ENCODE results near the gene CLDN22.

The CLDN22 gene

GRCh38 chr4:183347566-183347965 lies 27.5 kb upstream of the CLDN22 start:
- no peak for TF ChIP-seq CTCF (IDR thresholded peaks at IDR 0.05; ENCODE audit: control insufficient read depth, extremely low read depth, insufficient read depth)
- no peak overlapping the region for H3K4me3 ChIP-seq (ENCODE audit: low read depth, low read length)
- no peak for DNase-seq (ENCODE audit: low read depth)

- DNase-seq (ENCODE audit: low read depth), result no peak
- no peak for TF ChIP-seq CTCF (IDR thresholded peaks at IDR 0.05; ENCODE audit: control insufficient read depth, extremely low read depth, insufficient read depth)
Observed at GRCh38 chr4:183347146-183347545, 27.1 kb upstream of the CLDN22 start.

GRCh38 chr4:183345261-183345660 lies 25.2 kb upstream of the CLDN22 start:
- H3K4me3 ChIP-seq (ENCODE audit: low read depth, low read length), result no peak overlapping the region
- TF ChIP-seq CTCF (IDR thresholded peaks at IDR 0.05; ENCODE audit: control insufficient read depth, extremely low read depth, insufficient read depth), result no peak
- DNase-seq (ENCODE audit: low read depth), result no peak

More at GRCh38 chr4:183347146-183347545, 27.1 kb upstream of the CLDN22 start:
- no peak overlapping the region for H3K4me3 ChIP-seq (ENCODE audit: low read depth, low read length)

GRCh38 chr4:183344523-183345255 lies 24.6 kb upstream of the CLDN22 start:
- no peak overlapping the region for H3K4me3 ChIP-seq (ENCODE audit: low read depth, low read length)
- no peak for DNase-seq (ENCODE audit: low read depth)
- no peak for TF ChIP-seq CTCF (IDR thresholded peaks at IDR 0.05; ENCODE audit: control insufficient read depth, extremely low read depth, insufficient read depth)

- DNase-seq (ENCODE audit: low read depth), result no peak
- no peak for TF ChIP-seq CTCF (IDR thresholded peaks at IDR 0.05; ENCODE audit: control insufficient read depth, extremely low read depth, insufficient read depth)
- H3K4me3 ChIP-seq (ENCODE audit: low read depth, low read length), result no peak overlapping the region
Observed at GRCh38 chr4:183343730-183344129, 23.7 kb upstream of the CLDN22 start.

- no peak for TF ChIP-seq CTCF (IDR thresholded peaks at IDR 0.05; ENCODE audit: control insufficient read depth, extremely low read depth, insufficient read depth)
- DNase-seq (ENCODE audit: low read depth), result no peak
- no peak overlapping the region for H3K4me3 ChIP-seq (ENCODE audit: low read depth, low read length)
Observed at GRCh38 chr4:183342541-183343533, 22.8 kb upstream of the CLDN22 start.

Measured in LNCaP clone FGC (cell line).